ENCODE results near the gene P4HB. TPM values are rescaled to one million over a fixed set of nuclear protein-coding genes. Genes with fewer than 3 reads are reported as not detected.
A peak's percentile ranks its signal among the peaks of the same experiment; 100 is the strongest.

The P4HB gene
- 309 TPM for total RNA-seq
- long read RNA-seq, transcript P4HB-210 (5 exons, 765 nt): minor isoform, 7 of 1,695 reads
- long read RNA-seq, transcript P4HB-201 (11 exons, 2,603 nt): major isoform, 1,558 of 1,695 reads
- long read RNA-seq, transcript P4HB-208 (2 exons, 914 nt): minor isoform, 5 of 1,695 reads
- long read RNA-seq, transcript P4HB-203 (10 exons, 1,502 nt): minor isoform, 12 of 1,695 reads
- long read RNA-seq, partial matches to known transcripts: 54 of 1,695 reads
- long read RNA-seq, other reads (novel, unspliced or antisense): 53 of 1,695 reads

DNA sequence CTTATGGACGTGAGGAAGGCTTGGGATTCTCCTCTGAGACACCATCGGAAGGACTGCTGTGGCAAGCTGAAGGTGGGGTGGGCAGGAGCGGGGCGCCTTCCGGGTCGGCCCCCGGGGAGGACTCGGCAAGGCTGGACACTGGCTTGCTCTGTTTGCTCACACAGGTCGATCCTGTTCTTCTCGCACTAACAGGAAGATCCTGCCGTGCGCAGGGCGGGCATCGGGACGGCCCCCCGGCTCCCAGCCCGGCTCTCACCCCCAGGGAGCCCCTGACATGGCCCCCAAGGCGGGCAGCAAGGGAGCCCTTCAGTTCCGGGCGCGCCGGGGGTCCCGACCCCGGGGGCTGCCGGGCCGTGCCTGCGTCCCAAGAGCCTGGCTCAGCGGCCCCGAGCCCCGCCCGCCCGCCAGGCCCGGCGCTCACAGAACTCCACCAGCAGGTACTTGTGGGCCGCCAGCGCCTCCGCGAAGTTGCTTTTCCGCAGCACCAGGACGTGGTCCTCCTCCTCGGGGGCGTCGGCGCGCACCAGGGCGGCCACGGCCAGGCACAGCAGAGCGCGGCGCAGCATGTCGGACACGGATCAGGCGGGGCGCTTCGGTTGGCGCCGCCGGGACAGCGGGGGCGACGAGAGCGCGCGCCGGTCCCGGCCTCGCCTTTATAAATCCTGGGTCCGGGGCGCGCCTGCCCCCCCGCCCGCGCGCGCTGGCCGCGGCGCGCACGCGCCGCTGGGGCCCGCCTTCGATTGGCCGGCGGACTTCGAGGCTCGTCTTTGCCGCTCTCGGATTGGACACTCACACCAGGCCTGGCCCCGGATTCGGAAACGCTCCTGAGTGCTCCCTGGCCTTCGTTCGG lies at the start of gene P4HB:
Gene P4HB, minus strand, starts transcription at position 630 of the 850 bp plus-strand sequence. Its CDS starts 64 bp downstream, at position 566.
- intact Hi-C loops (cut with DNase I): no loop called here
- DNase-seq (no peak), ATAC-seq (ENCODE audit: poor library complexity) (no peak)

DNA sequence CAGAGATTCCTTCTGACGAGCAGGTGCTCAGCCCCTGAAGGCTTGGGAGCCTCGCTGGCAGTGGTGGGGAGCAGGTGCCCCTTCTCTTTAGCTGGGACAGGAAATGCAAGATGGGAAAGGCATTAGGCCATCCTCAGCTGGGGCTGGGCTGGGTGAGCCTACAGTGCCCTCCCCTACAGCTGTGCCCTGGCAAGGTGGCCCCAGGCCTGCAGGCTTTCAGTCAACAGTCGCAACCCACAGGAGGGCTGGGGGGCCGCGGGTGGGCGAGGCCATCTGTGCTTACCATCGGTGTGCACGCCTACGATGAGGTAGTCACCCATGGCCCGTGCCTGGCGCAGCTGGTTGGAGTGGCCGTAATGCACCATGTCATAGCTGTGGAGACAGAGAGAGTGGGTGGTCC lies 48.9 kb upstream of the P4HB start:
- ATAC-seq (ENCODE audit: poor library complexity) (no peak), DNase-seq (no peak)
- intact Hi-C loops (cut with DNase I): no loop called here

DNA sequence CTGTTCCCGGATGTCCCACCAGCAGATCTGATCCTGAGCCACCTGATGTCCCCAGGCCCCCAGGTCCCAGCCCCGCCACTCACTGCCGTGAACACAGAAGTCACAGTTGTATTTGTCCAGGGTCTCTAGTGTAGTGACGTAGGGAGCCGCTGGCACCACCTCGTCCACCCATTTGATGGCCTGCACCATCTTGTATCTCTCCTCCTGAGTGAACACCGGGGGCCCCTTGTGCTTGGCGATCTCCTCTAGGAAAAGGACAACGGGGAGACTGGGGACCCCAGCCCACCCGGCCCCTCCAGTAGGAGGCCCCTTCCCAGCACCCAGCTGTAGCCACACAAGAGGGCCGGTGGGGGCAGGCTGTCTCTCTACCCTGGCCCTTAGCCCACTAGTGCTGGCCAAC lies 48.5 kb upstream of the P4HB start:
- intact Hi-C loops (cut with DNase I): no loop called here
- DNase-seq (no peak), ATAC-seq (ENCODE audit: poor library complexity) (no peak)

DNA sequence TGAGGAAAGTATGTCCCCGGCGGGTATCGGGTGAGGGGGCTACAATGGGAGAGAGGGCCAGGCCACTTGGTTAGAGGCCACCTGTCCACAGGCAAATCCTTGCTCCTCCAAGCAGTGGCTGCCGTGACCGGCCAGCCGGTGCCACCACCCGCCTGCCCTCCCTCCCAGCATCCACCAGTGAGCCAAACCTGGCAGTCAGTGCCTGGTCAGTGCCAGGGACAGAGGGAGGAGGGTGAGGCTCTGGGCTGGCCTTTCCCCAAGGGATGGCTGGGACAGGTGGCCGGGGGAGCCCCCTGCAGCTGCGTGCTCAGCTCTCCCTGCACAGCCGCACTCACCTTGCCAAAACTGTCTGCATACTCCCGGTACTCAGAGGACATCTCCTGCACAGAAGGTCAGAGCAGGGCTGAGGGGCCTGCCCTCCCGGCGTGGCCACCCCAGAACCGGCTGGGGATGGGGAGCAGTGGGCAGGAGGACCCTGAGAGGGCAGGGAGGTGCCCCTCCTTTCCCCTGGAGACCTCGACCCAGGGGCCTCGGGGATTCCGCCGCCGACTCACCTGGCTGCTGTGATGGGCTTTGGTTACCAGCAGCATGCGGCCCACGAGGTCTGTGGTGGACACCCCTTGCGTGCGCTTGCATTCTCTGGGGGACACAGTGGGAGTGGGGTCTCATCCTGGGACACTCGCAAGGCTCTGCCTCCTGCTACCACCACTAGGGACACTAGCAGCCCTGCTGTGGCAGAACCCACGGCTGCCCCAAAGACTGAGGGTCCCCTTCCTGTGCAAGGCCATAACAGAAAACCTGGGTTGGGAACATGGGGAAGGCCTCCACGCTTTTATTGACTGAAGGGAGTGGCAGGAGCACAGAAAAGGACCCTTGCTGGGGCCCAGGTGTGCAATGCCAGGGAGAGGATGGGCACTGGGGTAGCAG lies 47.1 kb upstream of the P4HB start:
- no peak for DNase-seq
- ATAC-seq (ENCODE audit: poor library complexity): no peak
- intact Hi-C loops (cut with DNase I): no loop called here

DNA sequence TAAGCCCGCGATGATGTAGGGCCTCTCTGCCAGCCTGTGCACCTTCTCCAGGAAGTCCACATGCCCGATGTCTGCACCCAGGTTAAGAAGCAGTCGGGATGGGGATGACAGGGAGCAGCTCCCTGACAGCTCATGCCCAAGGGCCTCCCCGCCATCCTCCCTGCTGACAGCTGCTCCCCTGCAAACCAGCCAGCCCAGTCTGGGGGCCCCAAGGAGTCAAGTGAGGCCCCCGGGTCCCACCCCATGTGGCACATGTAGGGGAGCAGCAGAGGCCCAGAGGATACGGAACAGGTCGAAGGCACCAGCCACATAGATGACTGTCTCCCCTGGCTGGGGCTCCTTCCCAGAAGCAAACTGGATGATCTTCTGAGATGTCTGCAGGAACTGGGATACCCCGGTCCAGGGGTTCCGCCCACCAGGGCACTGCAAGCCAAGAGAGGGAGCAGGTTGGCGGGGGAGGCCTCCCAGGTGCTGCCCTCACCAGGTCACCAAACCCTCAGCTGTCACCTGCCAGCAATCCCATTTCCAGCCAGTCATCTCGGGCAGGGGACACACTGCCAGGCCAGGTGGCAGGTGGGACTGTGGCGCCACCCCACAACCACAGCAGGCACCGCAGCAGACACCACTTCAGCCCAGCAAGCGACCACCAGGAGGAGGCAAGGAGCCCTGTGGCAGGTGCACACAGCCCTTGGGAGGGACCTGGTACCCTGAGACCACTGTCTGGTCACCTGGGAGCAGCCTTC lies 46.3 kb upstream of the P4HB start:
- ATAC-seq (ENCODE audit: poor library complexity) (no peak), DNase-seq (no peak)
- intact Hi-C loops (cut with DNase I): no loop called here

DNA sequence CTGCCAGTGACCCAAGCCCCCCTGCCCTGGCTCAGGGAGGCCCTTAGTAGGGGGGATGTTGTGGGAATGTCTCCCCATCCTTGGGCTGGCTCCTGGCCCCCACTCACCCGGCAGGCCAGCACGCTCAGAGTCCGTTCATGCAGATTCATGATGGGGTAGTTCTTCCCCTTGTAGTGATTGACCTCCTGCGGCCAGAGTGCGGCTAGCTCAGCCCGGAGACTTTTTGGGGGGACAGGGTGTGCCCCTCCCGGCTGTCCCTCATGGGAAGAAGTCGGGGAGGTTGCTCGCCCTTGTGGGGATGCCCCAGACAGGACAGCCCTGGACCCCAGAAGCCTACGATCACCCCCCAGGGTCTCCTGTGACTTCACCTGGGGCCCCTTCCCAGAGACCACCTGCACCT lies 45.7 kb upstream of the P4HB start:
- intact Hi-C loops (cut with DNase I): no loop called here
- no peak for ATAC-seq (ENCODE audit: poor library complexity)
- DNase-seq: no peak

DNA sequence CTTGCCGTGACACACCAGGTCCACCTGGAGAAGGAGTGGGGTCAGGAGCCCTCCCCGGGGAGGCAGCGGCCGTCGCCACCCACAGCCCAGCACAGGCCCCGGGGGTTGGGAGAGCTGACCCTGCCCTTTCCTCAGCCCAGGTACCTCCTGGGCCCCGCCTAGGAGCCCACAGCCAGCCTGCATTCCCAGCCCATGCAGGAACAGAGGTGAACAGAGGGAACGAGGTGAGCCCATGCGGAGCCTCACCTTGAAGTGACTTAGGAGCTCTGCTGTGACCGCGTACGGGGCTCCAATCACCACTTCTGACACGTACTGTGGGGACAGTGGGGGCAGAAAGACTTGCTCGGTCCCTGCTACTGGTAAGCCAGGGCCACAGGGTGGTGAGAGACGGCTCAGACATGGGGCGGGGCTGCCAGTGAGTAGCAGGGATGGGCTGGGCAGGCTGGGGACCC lies 45.1 kb upstream of the P4HB start:
- intact Hi-C loops (cut with DNase I): no loop called here
- no peak for DNase-seq

DNA sequence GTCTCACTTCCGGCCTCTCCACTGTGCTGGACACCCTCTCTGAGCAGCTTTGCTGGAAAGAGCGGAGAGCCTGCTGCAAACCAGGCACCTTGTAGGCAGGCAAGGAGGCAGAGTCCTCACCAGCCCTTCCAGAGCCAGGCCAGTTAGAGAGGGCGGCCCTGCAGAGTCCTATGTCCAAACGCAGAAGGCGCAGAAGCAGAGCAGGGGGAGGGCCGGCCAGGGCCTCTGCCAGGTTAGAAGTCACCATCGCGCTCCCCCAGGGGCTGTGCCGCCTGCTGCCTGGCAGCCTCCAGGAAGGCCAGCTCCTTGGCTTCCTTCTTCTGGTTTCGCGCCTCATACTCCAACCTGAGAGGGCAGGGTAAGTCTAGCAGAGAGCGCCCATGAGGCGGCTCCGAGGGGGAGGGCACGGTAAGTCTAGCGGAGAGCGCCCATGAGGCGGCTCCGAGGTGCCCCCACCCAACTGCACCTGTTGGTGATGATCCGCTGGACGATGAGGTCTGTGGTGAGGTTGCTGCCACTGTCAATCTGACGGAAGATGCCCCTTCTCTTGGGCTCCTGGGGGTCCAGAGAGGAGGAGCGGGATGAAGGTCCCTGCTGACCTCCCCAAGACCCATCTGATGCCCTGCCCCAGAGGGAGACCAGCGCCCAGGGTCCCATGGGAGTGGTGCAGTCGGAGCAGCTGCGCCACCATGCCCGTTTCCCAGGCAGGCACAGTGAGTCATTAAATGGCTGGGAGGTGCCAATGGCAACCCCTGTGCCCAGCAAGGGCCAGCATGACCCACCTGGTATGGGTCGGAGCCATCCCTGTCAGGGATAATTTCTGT lies 44.5 kb upstream of the P4HB start:
- intact Hi-C loops (cut with DNase I): no loop called here
- DNase-seq: no peak
- ATAC-seq (ENCODE audit: poor library complexity): no peak

More for the DNA sequence above, 45.1 kb upstream of the P4HB start:
- ATAC-seq (ENCODE audit: poor library complexity): no peak

DNA sequence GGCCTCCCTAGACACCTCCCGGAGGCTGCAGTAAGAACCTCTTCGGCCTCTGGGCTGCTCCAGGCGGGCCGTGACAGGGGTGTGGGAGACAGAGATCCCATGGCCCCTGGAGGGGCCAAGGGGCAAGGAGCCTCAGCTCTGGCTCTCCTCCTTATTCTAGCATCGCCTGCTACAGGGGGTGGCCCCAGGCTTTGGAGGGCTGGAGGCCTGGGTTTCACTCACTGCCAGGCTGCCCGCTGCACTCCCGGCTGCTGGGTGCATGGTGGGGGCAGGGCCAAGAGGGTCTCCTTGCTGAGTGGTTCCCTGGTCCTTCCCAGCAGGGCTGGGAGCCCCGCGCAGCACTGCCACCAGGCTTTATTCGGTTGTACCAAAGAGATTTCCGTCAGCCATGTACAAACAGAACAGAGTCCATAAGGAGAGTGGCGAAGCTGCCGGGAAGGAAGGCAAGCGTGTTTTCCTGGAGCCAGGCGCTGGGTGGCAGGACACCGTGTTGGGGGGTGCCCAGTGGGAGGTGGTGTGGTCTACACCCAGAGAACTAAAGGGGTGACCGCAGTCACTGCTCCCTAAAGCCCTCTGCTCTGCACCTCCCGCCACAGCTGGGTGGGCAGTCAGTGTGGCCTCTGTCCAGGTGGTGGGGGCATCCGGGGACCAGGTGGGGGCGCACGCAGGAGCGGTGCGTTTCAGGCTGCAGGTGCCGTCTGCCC lies 43.7 kb upstream of the P4HB start:
- DNase-seq (no peak), ATAC-seq (ENCODE audit: poor library complexity) (no peak)
- intact Hi-C loops (cut with DNase I): no loop called here

DNA sequence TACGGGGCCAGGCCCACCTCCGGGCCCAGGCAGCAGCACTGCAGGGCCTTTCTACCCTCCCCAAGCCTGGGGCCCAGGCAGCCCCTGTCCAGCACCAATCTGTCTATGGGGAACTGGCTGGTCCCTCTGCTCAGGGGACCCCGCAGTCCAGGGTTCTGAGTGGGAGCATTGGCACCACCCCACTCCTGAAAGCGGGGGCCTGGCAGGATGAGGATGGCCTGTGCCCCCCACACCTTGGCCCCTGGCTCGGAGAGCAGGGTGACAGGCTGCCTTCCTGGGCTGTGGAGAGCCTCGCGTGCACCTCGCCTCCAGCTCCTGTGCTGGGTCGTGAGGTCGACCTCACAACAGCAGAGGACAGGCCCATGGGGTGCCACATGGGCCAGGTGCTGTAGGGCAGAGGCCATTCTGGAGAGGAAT lies 43.1 kb upstream of the P4HB start:
- intact Hi-C loops (cut with DNase I): no loop called here
- ATAC-seq (ENCODE audit: poor library complexity) (no peak), DNase-seq (no peak)

DNA sequence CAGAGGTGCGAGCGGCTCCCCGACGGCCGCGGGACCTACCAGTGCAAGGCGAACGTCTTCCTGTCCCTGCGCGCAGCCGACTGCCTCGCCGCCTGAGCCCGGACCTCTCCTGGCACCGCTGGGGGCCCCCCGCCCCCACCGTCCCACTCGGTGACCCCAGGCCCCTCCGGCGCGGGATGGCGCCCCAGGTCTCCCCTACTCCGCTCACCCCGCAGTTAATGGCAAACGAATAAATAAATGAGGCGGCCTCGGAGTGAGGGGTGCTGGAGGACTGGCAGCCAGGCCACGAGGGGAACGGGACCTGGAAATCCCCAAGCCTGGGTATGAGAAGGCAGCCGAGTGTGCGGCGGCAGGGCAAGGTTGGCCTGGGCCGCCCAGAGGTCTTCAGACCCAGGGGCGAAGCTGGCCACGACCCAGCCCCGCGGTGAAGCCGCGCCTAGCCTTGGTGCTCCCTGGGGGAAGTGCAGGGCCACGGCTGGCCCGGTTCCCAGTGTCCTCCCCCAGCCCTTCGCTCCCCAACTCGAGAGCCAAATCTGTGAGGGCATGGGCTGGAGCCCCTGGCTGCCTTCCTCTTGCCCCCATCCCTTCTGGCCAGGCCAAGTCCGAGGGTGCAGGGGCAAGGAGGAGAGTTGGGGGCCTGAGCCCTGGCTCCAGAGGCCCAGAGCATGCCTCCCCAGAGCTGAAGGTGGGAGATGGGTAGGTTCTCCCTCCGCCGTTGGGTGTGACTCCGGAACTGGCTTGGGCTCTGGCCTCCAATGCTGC lies 42.5 kb upstream of the P4HB start:
- DNase-seq (no peak), ATAC-seq (ENCODE audit: poor library complexity) (peak; percentile 5)
- intact Hi-C loops (cut with DNase I): no loop called here

DNA sequence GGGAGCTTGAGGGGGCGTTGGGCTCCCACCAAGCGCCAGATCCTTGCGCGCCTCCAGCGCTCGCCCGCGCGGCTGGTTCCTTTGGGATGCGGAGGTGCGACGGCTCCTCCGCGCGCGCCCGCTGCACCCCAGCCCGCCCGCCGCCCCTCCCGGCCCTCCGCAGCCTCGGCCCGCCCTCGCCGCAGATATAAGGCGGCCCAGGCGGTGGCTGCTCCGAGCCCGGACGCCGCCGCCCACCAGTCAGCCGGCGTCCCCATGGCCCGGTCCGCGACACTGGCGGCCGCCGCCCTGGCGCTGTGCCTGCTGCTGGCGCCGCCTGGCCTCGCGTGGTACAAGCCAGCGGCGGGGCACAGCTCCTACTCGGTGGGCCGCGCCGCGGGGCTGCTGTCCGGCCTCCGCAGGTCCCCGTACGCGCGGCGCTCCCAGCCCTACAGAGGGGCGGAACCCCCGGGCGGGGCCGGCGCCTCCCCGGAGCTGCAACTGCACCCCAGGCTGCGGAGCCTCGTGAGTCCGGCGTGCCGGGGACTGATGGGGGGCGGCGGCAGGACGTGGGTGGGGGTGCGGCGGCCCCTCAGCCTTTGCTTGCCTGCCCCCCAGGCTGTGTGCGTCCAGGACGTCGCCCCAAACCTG lies 41.8 kb upstream of the P4HB start, which contains the start of gene NPB:
Gene NPB, plus strand, starts transcription at position 216 of the 630 bp plus-strand sequence. Its CDS starts 40 bp downstream, at position 256.
- intact Hi-C loops (cut with DNase I): no loop called here
- DNase-seq (no peak), ATAC-seq (ENCODE audit: poor library complexity) (peak; percentile 71)

DNA sequence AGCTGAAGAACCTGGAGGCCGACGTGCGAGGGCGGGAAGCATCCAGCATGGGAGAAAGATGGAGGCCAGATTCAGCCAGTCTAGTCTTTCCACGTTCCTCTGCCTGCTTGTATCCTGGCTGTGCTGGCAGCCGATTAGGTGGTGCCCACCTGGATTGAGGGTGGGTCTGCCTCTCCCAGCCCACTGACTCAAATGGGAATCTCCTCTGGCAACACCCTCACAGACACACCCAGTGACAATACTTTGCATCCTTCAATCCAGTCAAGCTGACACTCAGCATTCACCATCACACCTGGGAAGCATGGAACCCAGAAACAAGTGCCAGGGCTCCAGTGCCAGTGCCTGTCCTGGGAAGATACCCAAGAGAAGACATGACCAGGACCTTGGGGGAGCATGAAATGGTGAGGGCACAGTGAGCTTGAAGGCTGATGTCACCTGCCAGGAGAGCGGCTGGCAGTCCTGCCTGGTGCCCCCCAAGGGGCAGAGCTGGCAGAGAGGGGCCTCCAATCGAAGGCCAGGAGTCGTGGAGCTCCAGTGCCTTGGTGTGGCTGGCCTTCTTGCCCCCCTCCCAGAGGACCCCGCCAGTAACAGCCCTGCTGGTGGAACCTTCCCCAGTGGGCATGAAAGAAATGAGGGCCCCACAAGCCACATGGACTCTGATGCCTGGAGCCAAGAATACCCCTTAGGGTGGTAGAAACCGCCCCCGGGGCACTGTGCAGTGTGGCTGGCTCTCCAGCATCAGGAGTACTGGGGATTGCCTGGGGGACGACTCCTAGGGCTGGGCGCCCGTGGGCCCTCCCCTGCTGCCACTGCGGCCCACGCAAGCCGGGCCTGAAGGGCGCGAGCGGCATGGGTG lies 41.1 kb upstream of the P4HB start:
- intact Hi-C loops (cut with DNase I): no loop called here
- no peak for DNase-seq
- ATAC-seq (ENCODE audit: poor library complexity): no peak

DNA sequence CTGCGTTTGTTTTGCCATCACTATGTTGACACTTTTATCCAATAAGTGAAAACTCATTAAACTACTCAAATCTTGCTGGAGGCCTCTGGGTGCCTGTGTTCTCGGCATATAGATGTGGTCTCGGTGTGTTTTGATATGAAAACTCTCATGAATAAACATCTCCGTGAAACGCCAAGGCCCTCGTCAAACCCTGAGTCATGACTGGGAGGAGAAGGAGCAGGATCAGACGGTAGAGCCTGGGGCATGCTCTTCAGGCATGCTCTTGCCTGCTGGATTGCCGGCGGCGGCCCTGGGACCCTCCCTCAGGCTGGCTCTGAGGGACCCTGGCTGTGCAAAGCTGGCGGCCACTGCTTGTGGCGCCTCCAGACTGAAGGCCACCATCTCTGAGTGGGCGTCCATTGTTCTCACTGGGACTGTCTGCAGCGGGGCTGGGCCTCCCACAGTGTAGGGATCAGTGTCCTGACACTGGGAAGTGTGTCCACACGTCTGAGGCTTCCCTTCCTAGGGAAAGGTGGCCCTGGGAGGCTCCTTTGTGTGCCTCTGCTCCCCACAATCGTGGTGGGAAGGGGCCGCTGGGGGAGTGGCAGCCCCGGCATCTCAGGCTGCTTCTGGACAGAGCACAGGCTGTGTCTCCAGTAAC lies 40.0 kb upstream of the P4HB start:
- intact Hi-C loops (cut with DNase I): no loop called here
- no peak for ATAC-seq (ENCODE audit: poor library complexity)
- no peak for DNase-seq

Data from Right ventricle myocardium superior (tissue), 1 donor.